GM21528 (cell line): ENCODE measurements around the gene RPS27.

ENCODE experiments used
- ATAC-seq: cut with Tn5 transposase; IDR thresholded peaks from one replicate; pipeline ENCODE4 v1.9.1; 2021; ENCODE audit warnings: mild to moderate bottlenecking, moderate library complexity; ENCODE audit not compliant: unreplicated experiment, low FRiP score

RPS27 gene

GRCh38 chr1:153990468-153991150, at the start of gene RPS27:
TSS of gene RPS27 (plus strand) at chr1:153990762. CDS start at chr1:153990797, 35 bp downstream.
- ATAC-seq, result peak; percentile 68

GRCh38 chr1:153941826-153942725, 48.5 kb upstream of the RPS27 start:
- no peak for ATAC-seq

- ATAC-seq, result no peak
These were observed 47.6 kb upstream of the RPS27 start for GRCh38 chr1:153942766-153943549.

GRCh38 chr1:153944005-153944826, 46.3 kb upstream of the RPS27 start:
- ATAC-seq, result no peak

- no peak for ATAC-seq
These were observed 45.8 kb upstream of the RPS27 start for GRCh38 chr1:153944827-153945117.

GRCh38 chr1:153945131-153945794, 45.3 kb upstream of the RPS27 start:
- no peak for ATAC-seq

GRCh38 chr1:153945795-153946621, 44.6 kb upstream of the RPS27 start:
- peak; percentile 68 for ATAC-seq

- ATAC-seq, result peak; percentile 56
These were observed 43.8 kb upstream of the RPS27 start, which contains the start of gene DENND4B for GRCh38 chr1:153946622-153947241. TSS of gene DENND4B (minus strand) at chr1:153946718. CDS start at chr1:153944374, 2,344 bp downstream.

GRCh38 chr1:153951183-153951582, 39.4 kb upstream of the RPS27 start:
- no peak for ATAC-seq

- ATAC-seq, result no peak
These were observed 38.8 kb upstream of the RPS27 start for GRCh38 chr1:153951801-153952200.

- ATAC-seq, result no peak
These were observed 36.6 kb upstream of the RPS27 start for GRCh38 chr1:153953859-153954365.

GRCh38 chr1:153954826-153955225, 35.7 kb upstream of the RPS27 start:
- no peak for ATAC-seq

- no peak for ATAC-seq
These were observed 33.4 kb upstream of the RPS27 start for GRCh38 chr1:153956997-153957715.

- peak; percentile 15 for ATAC-seq
These were observed 32.8 kb upstream of the RPS27 start for GRCh38 chr1:153957744-153958110.

GRCh38 chr1:153958111-153958960, 32.2 kb upstream of the RPS27 start, which contains the start of gene CRTC2:
TSS of gene CRTC2 (minus strand) at chr1:153958612. CDS start at chr1:153958497, 115 bp downstream.
- ATAC-seq, result peak; percentile 71

- ATAC-seq, result no peak
These were observed 31.7 kb upstream of the RPS27 start for GRCh38 chr1:153958961-153959260.

- no peak for ATAC-seq
These were observed 31.1 kb upstream of the RPS27 start for GRCh38 chr1:153959454-153959853.
